Measurements from ENCODE around the gene MRGPRE.
"Not testable (repeated sequence)": the region's sequence is repeated elsewhere in the genome, so short reads cannot be mapped to it uniquely, and the experiment has no call there.

DNA sequence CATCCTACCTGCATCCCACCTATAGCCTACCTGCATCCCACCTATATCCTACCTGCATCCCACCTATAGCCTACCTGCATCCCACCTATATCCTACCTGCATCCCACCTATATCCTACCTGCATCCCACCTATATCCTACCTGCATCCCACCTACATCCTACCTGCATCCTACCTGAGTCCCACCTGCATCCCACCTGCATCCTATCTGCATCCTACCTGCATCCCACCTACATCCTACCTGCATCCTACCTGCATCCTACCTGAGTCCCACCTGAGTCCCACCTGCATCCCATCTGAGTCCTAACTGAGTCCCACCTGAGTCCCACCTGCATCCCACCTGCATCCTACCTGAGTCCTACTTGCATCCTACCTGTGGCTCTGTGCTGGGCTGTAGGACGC is 25.3 kb upstream of the MRGPRE start:
- not testable (repeated sequence) for TF ChIP-seq EP300, POLR2A (IDR thresholded peaks at IDR 0.05)
- TF ChIP-seq, protein P1, sequence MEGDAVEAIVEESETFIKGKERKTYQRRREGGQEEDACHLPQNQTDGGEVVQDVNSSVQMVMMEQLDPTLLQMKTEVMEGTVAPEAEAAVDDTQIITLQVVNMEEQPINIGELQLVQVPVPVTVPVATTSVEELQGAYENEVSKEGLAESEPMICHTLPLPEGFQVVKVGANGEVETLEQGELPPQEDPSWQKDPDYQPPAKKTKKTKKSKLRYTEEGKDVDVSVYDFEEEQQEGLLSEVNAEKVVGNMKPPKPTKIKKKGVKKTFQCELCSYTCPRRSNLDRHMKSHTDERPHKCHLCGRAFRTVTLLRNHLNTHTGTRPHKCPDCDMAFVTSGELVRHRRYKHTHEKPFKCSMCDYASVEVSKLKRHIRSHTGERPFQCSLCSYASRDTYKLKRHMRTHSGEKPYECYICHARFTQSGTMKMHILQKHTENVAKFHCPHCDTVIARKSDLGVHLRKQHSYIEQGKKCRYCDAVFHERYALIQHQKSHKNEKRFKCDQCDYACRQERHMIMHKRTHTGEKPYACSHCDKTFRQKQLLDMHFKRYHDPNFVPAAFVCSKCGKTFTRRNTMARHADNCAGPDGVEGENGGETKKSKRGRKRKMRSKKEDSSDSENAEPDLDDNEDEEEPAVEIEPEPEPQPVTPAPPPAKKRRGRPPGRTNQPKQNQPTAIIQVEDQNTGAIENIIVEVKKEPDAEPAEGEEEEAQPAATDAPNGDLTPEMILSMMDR (IDR thresholded peaks at IDR 0.05), result not testable (repeated sequence)

All from upper lobe of left lung (tissue), 4 donors.